GM10266 (cell line): Measurements from ENCODE around the gene EFCAB6.

Experiments used
- DNase-seq: peaks from one replicate; pipeline ENCODE4 v3.0.0; 2012; ENCODE audit errors: extremely low spot score
- CTCF ChIP-seq: IDR thresholded peaks from 2 replicates; pipeline ENCODE4 v1.5.1; 2012; ENCODE audit warnings: mild to moderate bottlenecking, low read depth; ENCODE audit not compliant: control insufficient read depth, insufficient read depth; ENCODE audit errors: missing control alignments

The EFCAB6 gene

DNA sequence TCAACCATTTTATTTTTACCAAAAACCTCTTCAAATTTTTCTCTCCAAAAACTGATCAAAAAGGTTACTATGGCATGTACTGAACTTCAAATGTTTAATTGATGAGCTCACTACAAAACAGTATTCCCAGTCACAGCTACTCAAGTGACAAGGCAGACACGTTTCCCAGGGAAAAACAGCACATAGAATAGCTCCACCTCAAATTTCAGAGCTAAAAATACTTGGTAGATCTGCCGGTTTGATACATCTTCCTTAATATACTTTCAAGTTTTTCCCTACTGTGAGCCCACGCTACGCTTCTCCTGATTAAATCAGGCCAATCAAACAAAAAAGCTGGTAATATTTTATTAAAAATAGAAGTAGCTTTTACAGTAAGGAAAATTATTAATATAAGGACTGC lies 100.4 kb downstream of the EFCAB6 start:
- no peak for DNase-seq
- TF ChIP-seq CTCF = no peak

DNA sequence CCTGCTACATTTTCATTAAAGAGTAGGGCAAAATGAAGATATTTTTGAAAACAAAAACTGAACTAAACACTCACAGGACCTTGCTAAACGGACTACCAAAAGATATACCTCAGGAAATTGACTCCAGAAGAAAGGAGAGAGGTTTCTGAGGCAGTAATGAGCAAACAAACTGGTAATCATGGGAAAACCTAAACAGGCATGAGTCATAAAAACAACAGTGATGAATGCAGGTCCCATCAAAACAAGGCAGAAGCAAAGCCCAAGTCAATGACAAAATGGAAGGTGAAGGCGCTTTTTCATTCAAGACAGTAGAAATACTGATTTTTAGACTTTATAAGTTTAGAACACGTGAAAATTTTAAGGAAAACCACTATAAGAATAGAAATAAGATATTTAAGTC lies 104.5 kb downstream of the EFCAB6 start:
- DNase-seq = no peak
- no peak for TF ChIP-seq CTCF

- DNase-seq = no peak
- no peak for TF ChIP-seq CTCF
These were observed 105.4 kb downstream of the EFCAB6 start for GRCh38 chr22:43706571-43707328.

DNA sequence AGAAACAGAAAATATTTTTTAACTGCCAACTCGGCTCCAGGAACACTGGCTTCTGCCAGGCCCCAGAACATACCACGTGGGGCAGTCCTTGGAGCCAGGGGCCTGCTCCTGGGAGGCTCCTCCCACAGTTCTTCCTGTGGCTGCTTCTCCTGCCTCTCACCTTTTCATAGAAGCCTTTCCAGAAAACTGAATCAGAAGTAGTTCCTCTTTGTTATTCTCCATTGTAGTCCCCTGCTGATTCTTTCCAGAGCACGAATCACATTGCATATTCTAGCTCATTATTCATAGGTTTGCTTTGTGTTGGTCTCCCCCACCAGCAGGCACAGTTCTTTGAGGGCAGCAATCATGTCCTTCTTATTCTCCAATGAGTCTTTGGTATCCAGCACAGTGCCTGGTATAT lies 106.0 kb downstream of the EFCAB6 start:
- TF ChIP-seq CTCF = no peak
- DNase-seq = no peak

DNA sequence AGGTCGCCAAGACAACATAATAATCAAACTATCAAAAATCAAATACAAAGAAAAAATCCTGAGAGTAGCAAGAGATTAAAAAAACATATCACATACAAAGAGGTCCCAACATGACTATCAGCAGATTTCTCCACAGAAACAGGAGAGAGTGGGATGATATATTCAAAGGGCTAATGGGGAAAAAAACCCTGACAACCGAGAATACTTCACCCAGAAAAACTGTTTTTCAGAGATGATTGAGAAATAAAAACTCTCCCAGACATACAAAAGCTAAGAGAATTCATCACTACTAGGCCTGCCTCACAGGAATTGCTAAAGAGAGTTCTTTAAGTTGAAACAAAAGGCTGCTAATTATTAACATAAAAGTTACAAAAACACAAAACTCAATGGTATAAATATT lies 108.1 kb downstream of the EFCAB6 start:
- no peak for DNase-seq
- TF ChIP-seq CTCF = no peak

GRCh38 chr22:43698403-43698802 lies 113.7 kb downstream of the EFCAB6 start:
- no peak for TF ChIP-seq CTCF
- no peak for DNase-seq

DNA sequence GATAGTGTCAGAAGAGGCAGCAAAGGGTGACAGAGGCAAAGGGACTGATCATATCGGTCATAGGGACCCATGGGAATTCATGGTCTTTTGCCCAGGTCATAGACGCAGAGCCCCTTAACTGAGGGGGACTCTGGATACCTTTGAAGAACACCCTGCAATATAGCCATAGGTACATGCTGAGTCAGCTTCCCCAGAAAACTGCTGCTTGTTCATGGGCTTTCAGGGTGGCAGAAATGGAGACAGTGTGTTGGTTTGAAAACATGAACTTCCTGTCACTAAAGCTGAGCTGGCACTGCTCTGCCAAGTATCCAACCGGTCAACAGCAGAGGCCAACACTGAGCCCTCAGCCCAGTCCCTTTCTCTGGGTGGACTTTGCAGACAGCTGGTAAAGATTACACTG lies 114.2 kb downstream of the EFCAB6 start:
- TF ChIP-seq CTCF = no peak
- DNase-seq = no peak
